ENCODE measurements around the gene PRUNE1.

Gene PRUNE1

DNA sequence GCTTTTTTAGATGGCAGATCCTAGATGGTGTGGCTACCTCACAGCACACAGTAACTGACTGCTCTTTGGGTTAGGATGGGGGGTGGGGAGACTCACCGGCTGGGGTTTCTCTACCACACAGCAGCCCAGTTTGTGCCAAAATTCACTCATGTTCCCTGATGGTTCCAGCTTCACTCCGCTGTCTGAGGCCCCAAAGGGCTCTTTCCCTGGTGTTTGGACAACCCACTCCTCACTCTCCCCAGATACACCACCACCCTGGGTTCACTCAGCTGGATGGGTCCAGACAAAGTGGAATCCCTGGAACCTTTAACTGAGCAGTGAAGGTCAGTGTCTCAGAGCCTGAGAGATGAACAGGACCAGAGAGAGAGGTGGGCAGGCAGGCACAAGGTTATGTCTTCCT lies 47.3 kb downstream of the PRUNE1 start:
- H3K4me2 ChIP-seq = peak overlapping the region; percentile 75; the same call in 1 of the 2 replicates
- H3K27me3 ChIP-seq (ENCODE audit: insufficient read depth, low read depth) = no peaks in the 10 kb centered on the region
- H3K27ac ChIP-seq = no peak overlapping the region
- no peak overlapping the region for H2AFZ ChIP-seq (ENCODE audit: low read depth)
- no peak overlapping the region for H3K9ac ChIP-seq
- peaks cover 5% of the 10 kb centered on the region; the same call in 1 of the 2 replicates for H4K20me1 ChIP-seq (ENCODE audit: insufficient read depth)
- peaks cover 44% of the 10 kb centered on the region for H3K4me1 ChIP-seq (ENCODE audit: low read depth, poor library complexity, severe bottlenecking)
- TF ChIP-seq, protein P1, sequence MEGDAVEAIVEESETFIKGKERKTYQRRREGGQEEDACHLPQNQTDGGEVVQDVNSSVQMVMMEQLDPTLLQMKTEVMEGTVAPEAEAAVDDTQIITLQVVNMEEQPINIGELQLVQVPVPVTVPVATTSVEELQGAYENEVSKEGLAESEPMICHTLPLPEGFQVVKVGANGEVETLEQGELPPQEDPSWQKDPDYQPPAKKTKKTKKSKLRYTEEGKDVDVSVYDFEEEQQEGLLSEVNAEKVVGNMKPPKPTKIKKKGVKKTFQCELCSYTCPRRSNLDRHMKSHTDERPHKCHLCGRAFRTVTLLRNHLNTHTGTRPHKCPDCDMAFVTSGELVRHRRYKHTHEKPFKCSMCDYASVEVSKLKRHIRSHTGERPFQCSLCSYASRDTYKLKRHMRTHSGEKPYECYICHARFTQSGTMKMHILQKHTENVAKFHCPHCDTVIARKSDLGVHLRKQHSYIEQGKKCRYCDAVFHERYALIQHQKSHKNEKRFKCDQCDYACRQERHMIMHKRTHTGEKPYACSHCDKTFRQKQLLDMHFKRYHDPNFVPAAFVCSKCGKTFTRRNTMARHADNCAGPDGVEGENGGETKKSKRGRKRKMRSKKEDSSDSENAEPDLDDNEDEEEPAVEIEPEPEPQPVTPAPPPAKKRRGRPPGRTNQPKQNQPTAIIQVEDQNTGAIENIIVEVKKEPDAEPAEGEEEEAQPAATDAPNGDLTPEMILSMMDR (conservative IDR thresholded peaks at IDR 0.05; ENCODE audit: low read depth, low read length) = 0 out of 2 replicates have a peak, but pooled peaks have one; percentile 5
- H3K36me3 ChIP-seq (ENCODE audit: insufficient read depth) = peaks cover 28% of the 10 kb centered on the region; the same call in 1 of the 2 replicates
- no peak overlapping the region for H3K4me3 ChIP-seq (IDR thresholded peaks at IDR 0.05; ENCODE audit: insufficient read depth, low read depth, low read length)
- peaks cover 48% of the 10 kb centered on the region for H3K79me2 ChIP-seq (ENCODE audit: insufficient read depth, low read depth)

DNA sequence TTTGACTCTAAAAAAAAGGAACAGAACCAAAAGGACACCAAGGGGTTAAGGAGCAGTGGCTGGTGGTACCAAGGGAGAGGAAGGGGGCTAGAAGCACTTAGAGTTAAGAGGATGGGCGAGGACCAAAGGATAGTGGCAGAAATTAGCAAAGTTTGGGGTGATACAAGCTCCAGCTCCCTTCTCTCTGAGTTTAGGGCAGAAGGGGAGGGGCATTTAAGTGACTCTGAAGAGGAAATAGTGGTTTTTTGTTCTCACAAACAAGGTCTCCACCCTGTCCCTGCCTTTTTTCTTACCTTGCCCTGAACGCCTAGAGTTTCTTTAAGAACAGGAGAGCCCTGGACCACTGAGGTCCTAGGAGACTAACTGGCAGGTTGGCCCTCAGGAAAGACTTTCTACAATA lies 47.9 kb downstream of the PRUNE1 start:
- Histone ChIP-seq H3K27ac (peak overlapping the region; percentile 6; the same call in 1 of the 2 replicates), H3K36me3 (ENCODE audit: insufficient read depth) (peaks cover 28% of the 10 kb centered on the region; the same call in 1 of the 2 replicates), H3K9ac (no peak overlapping the region; the same call in 1 of the 2 replicates), H3K4me2 (peak overlapping the region; percentile 75), H3K4me1 (ENCODE audit: low read depth, poor library complexity, severe bottlenecking) (peaks cover 38% of the 10 kb centered on the region), H3K4me3 (IDR thresholded peaks at IDR 0.05; ENCODE audit: insufficient read depth, low read depth, low read length) (peak overlapping the region; percentile 37), H3K79me2 (ENCODE audit: insufficient read depth, low read depth) (peaks cover 48% of the 10 kb centered on the region), H3K27me3 (ENCODE audit: insufficient read depth, low read depth) (no peaks in the 10 kb centered on the region), H4K20me1 (ENCODE audit: insufficient read depth) (peaks cover 5% of the 10 kb centered on the region; the same call in 1 of the 2 replicates), H2AFZ (ENCODE audit: low read depth) (no peak overlapping the region)
- TF ChIP-seq, protein P1 (conservative IDR thresholded peaks at IDR 0.05; ENCODE audit: low read depth, low read length) = no peak

DNA sequence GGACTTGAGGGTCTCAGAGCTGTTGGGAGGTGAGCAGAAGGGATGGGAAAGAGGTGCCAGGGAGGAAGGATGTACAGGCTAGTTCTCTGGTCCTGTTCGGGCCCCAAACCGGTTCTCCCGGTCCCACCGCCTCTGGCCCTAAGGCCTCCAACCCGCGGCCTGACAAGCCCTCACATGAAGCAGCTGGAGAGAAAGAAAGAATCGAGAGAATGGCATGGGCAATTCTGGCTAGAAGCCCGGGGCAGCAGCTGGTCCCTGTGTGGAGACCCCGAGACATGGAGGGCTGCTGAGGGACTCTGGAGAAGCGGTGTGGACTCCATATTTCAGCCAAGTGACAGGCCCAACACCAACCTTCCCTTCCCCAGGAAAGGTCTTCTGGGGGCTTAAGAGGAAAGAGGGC lies 50.4 kb downstream of the PRUNE1 start:
- Histone ChIP-seq H3K4me2 (peak overlapping the region; percentile 75), H3K4me1 (ENCODE audit: low read depth, poor library complexity, severe bottlenecking) (peaks cover 38% of the 10 kb centered on the region), H2AFZ (ENCODE audit: low read depth) (peak overlapping the region; percentile 90; the same call in 1 of the 2 replicates), H3K36me3 (ENCODE audit: insufficient read depth) (peaks cover 17% of the 10 kb centered on the region; the same call in 1 of the 2 replicates), H3K4me3 (IDR thresholded peaks at IDR 0.05; ENCODE audit: insufficient read depth, low read depth, low read length) (peak overlapping the region; percentile 98), H3K27me3 (ENCODE audit: insufficient read depth, low read depth) (no peaks in the 10 kb centered on the region), H3K9ac (peak overlapping the region; percentile 67), H4K20me1 (ENCODE audit: insufficient read depth) (peaks cover 5% of the 10 kb centered on the region; the same call in 1 of the 2 replicates), H3K27ac (peak overlapping the region; percentile 32; the same call in 1 of the 2 replicates), H3K79me2 (ENCODE audit: insufficient read depth, low read depth) (peaks cover 48% of the 10 kb centered on the region)
- TF ChIP-seq, protein P1 (conservative IDR thresholded peaks at IDR 0.05; ENCODE audit: low read depth, low read length) = no peak

DNA sequence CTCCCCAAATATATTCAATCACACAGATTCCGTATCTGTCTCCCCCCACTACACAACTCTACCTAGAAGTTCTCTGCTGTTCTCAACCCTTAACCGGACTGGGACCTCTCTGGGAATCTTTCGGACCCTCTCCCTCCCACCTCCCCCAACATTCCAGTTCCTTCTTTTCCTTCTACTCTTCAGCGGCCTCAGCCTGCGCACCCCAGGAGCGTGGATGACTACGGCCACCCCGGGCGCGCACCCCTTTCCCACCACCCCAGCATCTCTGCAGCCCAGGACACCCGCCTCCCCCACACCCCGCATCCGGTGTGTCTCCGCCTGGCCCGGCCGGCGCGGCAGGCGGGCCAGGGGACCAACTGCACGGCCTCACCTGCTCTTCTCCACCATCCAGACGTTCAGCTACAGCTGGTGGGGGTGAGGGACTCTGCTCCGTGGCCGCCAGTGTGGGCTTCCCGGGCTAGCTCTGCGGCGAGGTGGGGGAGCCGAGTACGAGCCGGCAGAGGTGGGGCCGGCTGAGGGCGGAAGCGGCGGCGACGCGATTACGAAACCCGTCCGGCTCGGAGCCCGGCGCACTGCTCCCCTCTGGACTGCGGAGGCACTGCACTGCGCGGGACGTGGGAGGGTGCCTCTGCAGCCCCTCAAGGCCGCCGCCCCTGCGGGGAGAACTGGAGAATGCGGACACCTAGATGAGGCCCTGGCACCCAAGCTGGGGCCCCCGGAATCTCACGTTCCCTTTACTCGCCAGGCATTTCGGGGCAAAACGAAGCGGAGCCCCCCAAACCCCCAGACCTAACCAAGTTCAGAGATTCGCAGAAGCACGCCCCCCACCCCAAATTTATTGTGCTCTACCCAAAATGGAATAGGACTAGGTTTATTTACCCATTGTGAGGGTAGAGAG lies 51.1 kb downstream of the PRUNE1 start, which contains the start of gene CDC42SE1:
CDC42SE1 (minus strand) TSS at position 514 of the 898 bp plus-strand sequence. CDS start 3,892 bp downstream, outside the sequence.
- Histone ChIP-seq H3K79me2 (ENCODE audit: insufficient read depth, low read depth) (peaks cover 48% of the 10 kb centered on the region), H4K20me1 (ENCODE audit: insufficient read depth) (peaks cover 5% of the 10 kb centered on the region; the same call in 1 of the 2 replicates), H3K4me2 (peak within 1 kb of the TSS; percentile 93), H3K9ac (peak within 1 kb of the TSS; percentile 67), H3K27ac (peak within 1 kb of the TSS; percentile 32), H3K4me3 (IDR thresholded peaks at IDR 0.05; ENCODE audit: insufficient read depth, low read depth, low read length) (peak within 1 kb of the TSS; percentile 98), H2AFZ (ENCODE audit: low read depth) (peak within 1 kb of the TSS; percentile 90), H3K36me3 (ENCODE audit: insufficient read depth) (peaks cover 12% of the 10 kb centered on the region; the same call in 1 of the 2 replicates), H3K4me1 (ENCODE audit: low read depth, poor library complexity, severe bottlenecking) (peaks cover 38% of the 10 kb centered on the region), H3K27me3 (ENCODE audit: insufficient read depth, low read depth) (no peaks in the 10 kb centered on the region)
- TF ChIP-seq, protein P1 (conservative IDR thresholded peaks at IDR 0.05; ENCODE audit: low read depth, low read length) = peak; percentile 91
